Glomerular visceral epithelial cell (primary cell): Measurements from ENCODE around the gene SPO11.

Source experiments
- DNase-seq: peaks from one replicate; pipeline ENCODE4 v3.0.0-alpha.2; 2016; ENCODE audit errors: extremely low spot score

Gene SPO11

GRCh38 chr20:57310821-57311514 lies 18.6 kb upstream of the SPO11 start:
- DNase-seq, result no peak

GRCh38 chr20:57312138-57312537 lies 17.5 kb upstream of the SPO11 start:
- no peak for DNase-seq

- DNase-seq, result no peak
These were observed 16.4 kb upstream of the SPO11 start for GRCh38 chr20:57313230-57313629.

GRCh38 chr20:57313951-57314350 lies 15.7 kb upstream of the SPO11 start:
- no peak for DNase-seq

- DNase-seq, result no peak
These were observed 14.3 kb upstream of the SPO11 start for GRCh38 chr20:57315083-57315975.

- DNase-seq, result no peak
These were observed 13.6 kb upstream of the SPO11 start for GRCh38 chr20:57315976-57316480.

GRCh38 chr20:57316795-57317201 lies 12.8 kb upstream of the SPO11 start:
- DNase-seq, result no peak

GRCh38 chr20:57317316-57317788 lies 12.3 kb upstream of the SPO11 start:
- DNase-seq, result no peak

- no peak for DNase-seq
These were observed 11.7 kb upstream of the SPO11 start for GRCh38 chr20:57317789-57318371.

GRCh38 chr20:57319584-57319983 lies 10.0 kb upstream of the SPO11 start:
- no peak for DNase-seq

- no peak for DNase-seq
These were observed 9.2 kb upstream of the SPO11 start for GRCh38 chr20:57320358-57320757.

- DNase-seq, result no peak
These were observed 8.5 kb upstream of the SPO11 start for GRCh38 chr20:57321142-57321541.

GRCh38 chr20:57322476-57322875 lies 7.1 kb upstream of the SPO11 start:
- no peak for DNase-seq

GRCh38 chr20:57323034-57323433 lies 6.6 kb upstream of the SPO11 start:
- DNase-seq, result peak; percentile 38

GRCh38 chr20:57325632-57326356 lies 3.8 kb upstream of the SPO11 start:
- DNase-seq, result no peak

GRCh38 chr20:57326667-57327455 lies 2.7 kb upstream of the SPO11 start:
- no peak for DNase-seq

- no peak for DNase-seq
These were observed 1.8 kb upstream of the SPO11 start for GRCh38 chr20:57327820-57328219.

GRCh38 chr20:57330998-57331397 lies 1.4 kb downstream of the SPO11 start:
- no peak for DNase-seq

GRCh38 chr20:57332105-57333089 lies 2.8 kb downstream of the SPO11 start:
- no peak for DNase-seq

GRCh38 chr20:57335392-57335791 lies 5.8 kb downstream of the SPO11 start:
- DNase-seq, result no peak
